HG03558 (cell line): ENCODE measurements around the gene USP10.
"Not testable (repeated sequence)": the region's sequence is repeated elsewhere in the genome, so short reads cannot be mapped to it uniquely, and the experiment has no call there.

ENCODE experiments used
- ATAC-seq: cut with Tn5 transposase; IDR thresholded peaks from one replicate; pipeline ENCODE4 v1.9.1; 2021; ENCODE audit warnings: moderate number of reproducible peaks; ENCODE audit not compliant: unreplicated experiment; ENCODE audit errors: extremely low read depth

Gene USP10

GRCh38 chr16:84726079-84726668, 26.4 kb downstream of the USP10 start:
- no peak for ATAC-seq

GRCh38 chr16:84726669-84727467, 27.1 kb downstream of the USP10 start:
- no peak for ATAC-seq

DNA sequence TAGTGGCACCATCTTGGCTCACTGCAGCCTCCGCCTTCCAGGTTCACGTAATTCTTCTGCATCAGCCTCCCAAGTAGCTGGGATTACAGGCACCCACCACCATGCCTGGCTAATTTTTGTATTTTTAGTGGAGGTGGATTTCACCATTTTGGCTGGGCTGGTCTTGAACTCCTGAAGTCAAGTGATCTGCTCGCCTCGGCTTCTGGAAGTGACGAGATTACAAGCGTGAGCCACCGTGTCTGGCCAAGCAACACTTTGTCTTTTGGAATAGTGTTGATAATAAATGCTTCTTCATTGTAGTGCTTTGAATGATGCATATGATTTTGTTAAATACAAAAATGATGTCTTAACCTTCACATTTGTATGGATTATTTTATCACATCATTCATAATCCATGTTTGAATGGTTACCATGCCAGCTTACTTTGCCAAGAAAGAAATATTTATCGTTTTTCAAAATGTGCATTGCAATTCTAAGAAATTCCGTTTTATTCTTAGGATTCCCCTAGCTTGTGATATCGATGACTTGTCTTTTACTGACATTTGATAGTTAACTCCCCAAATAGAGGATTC, 29.1 kb downstream of the USP10 start:
- ATAC-seq, result no peak

GRCh38 chr16:84729716-84730320, 30.0 kb downstream of the USP10 start:
- ATAC-seq, result no peak

GRCh38 chr16:84730406-84731106, 30.8 kb downstream of the USP10 start:
- ATAC-seq, result peak; percentile 40

DNA sequence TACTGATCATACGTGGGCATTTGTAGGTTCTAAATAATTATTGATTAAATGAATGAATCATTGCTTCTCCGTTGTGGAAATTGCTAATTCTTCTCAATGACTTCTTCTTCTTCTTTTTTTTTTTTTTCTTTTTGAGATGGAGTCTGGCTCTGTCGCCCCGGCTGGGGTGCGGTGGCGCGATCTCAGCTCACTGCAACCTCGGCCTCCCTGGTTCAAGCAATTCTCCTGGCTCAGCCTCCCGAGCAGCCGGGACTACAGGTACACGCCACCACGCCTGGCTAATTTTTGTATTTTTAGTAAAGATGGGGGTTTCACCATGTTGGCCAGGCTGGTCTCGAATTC, 32.5 kb downstream of the USP10 start:
- ATAC-seq, result not testable (repeated sequence)

DNA sequence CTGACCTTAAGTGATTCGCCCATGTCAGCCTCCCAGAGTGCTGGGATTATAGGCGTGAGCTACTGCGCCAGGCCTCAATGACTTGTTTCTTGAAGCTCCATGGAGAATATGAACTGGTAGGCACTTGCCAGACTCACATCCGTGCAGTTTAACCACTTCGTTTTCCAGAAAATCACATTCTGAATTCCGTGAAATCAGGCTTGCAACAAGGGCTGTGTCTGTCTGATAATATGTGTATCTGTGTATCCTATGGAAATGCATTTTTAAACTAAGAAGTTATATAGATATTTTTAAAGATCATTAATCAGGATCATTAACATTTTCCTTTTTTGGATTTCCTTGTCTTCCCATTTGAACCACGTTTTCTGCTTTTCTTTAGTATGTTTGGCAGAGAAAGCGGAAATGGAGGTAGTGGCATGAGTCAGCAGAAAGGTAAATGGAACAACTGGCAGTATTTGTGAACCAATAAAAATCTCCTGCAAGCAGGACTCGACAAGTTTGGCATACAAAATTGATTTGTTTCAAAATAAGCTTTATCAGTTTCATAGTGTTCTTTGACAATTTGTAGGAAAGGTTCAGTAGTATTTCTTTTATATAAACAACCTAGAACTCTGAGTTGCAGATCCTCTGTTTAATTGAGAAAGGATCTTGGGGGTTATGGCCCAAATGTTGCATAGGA, 33.0 kb downstream of the USP10 start:
- no peak for ATAC-seq

GRCh38 chr16:84735849-84736586, 36.2 kb downstream of the USP10 start:
- ATAC-seq, result no peak

- ATAC-seq, result no peak
Observed at GRCh38 chr16:84737192-84738011, 37.6 kb downstream of the USP10 start.

- no peak for ATAC-seq
Observed at GRCh38 chr16:84738255-84739038, 38.6 kb downstream of the USP10 start.

GRCh38 chr16:84739349-84740124, 39.7 kb downstream of the USP10 start:
- no peak for ATAC-seq

GRCh38 chr16:84740596-84741116, 40.9 kb downstream of the USP10 start:
- ATAC-seq, result no peak

- no peak for ATAC-seq
Observed at GRCh38 chr16:84741340-84741830, 41.6 kb downstream of the USP10 start.

DNA sequence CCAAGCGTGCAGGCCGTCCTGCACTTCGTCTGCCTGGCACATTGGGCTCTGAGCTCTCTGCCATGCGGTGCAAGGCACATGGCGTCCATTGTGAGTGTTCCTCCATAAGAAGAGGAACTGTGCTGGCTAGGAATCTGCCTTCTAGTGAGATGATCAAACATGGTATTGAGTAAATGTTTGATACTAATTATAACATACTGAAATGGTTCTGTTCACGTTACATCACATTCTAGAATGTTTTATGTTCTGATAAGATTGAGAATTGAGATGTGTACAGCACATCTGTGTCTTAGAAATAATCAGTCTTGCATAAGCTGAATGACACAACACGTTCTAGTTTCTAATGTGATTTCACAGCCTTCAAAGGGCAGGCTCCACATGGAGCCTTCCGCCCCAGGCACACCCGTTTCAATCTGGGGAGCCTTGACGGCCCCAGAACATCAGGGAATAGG, 42.9 kb downstream of the USP10 start:
- ATAC-seq, result no peak

DNA sequence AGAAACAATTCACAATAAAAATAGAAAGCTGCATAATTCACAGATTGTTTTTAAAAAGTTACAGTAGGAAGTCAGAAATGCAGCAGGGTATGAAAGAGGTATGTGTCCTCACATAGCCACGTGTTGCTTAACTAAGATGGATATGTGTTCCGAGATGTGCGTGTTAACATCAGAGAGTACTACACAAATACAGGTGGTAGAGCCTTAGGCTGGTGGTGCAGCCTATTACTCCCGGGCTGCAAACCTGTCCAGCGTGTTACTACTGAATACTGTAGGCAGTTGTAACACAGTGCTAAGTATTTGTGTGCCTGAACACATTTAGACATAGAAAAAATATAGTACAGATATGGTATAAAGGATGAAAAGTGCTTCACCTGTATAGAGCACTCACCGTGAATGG, 46.4 kb downstream of the USP10 start:
- ATAC-seq, result no peak

- no peak for ATAC-seq
Observed at GRCh38 chr16:84746875-84747274, 47.1 kb downstream of the USP10 start.

DNA sequence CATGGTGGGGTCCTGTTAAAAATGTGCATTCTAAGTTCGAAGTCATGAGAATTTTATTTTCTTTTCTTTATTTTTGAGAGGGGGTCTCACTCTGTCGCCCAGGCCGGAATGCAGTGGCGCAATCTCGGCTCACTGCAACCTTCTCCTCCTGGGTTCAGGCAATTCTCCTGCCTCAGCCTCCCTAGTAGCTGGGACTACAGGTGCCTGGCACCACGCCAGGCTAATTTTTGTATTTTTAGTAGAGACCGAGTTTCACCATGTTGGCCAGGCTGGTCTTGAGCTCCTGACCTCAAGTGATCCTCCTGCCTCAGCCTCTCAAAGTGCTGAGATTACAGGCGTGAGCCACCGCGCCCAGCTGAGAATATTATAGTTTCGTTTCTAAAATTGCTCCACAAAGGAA, 48.4 kb downstream of the USP10 start:
- not testable (repeated sequence) for ATAC-seq
